GM18526 (cell line): ENCODE results near the gene CNTN5.

Source experiments
- POLR2A ChIP-seq: IDR thresholded peaks from 3 replicates; pipeline ENCODE4 v1.6.1; 2011; ENCODE audit not compliant: insufficient read length; ENCODE audit errors: extremely low read depth

The CNTN5 gene

GRCh38 chr11:99135508-99135907, 114.8 kb downstream of the CNTN5 start:
- no peak for TF ChIP-seq POLR2A

- TF ChIP-seq POLR2A: no peak
These were observed 121.5 kb downstream of the CNTN5 start for GRCh38 chr11:99142237-99142636.

GRCh38 chr11:99148352-99148751, 127.6 kb downstream of the CNTN5 start:
- no peak for TF ChIP-seq POLR2A

- no peak for TF ChIP-seq POLR2A
These were observed 133.5 kb downstream of the CNTN5 start for GRCh38 chr11:99154277-99154676.

GRCh38 chr11:99160447-99160846, 139.7 kb downstream of the CNTN5 start:
- TF ChIP-seq POLR2A: no peak

- no peak for TF ChIP-seq POLR2A
These were observed 142.1 kb downstream of the CNTN5 start for GRCh38 chr11:99162819-99163218.

GRCh38 chr11:99170591-99170990, 149.8 kb downstream of the CNTN5 start:
- no peak for TF ChIP-seq POLR2A

GRCh38 chr11:99171330-99171729, 150.6 kb downstream of the CNTN5 start:
- no peak for TF ChIP-seq POLR2A

GRCh38 chr11:99176430-99176829, 155.7 kb downstream of the CNTN5 start:
- TF ChIP-seq POLR2A: no peak

- TF ChIP-seq POLR2A: no peak
These were observed 156.7 kb downstream of the CNTN5 start for GRCh38 chr11:99177446-99177845.

- no peak for TF ChIP-seq POLR2A
These were observed 163.4 kb downstream of the CNTN5 start for GRCh38 chr11:99184146-99184545.

GRCh38 chr11:99188221-99188620, 167.5 kb downstream of the CNTN5 start:
- no peak for TF ChIP-seq POLR2A

- no peak for TF ChIP-seq POLR2A
These were observed 172.0 kb downstream of the CNTN5 start for GRCh38 chr11:99192716-99193115.

- no peak for TF ChIP-seq POLR2A
These were observed 176.7 kb downstream of the CNTN5 start for GRCh38 chr11:99197477-99197876.

- TF ChIP-seq POLR2A: no peak
These were observed 177.5 kb downstream of the CNTN5 start for GRCh38 chr11:99198215-99198614.

GRCh38 chr11:99199341-99199740, 178.6 kb downstream of the CNTN5 start:
- no peak for TF ChIP-seq POLR2A

- TF ChIP-seq POLR2A: no peak
These were observed 180.0 kb downstream of the CNTN5 start for GRCh38 chr11:99200720-99201119.

- no peak for TF ChIP-seq POLR2A
These were observed 188.1 kb downstream of the CNTN5 start for GRCh38 chr11:99208813-99209212.
